Measurements from ENCODE around the gene M6PR.

GRCh38 chr12:8948701-8949341, 624 bp downstream of the M6PR start:
- TF ChIP-seq EP300 (IDR thresholded peaks at IDR 0.05) (no peak), CTCF (IDR thresholded peaks at IDR 0.05) (no peak), POLR2A (IDR thresholded peaks at IDR 0.05; ENCODE audit: low read depth) (no peak)
